Mesendoderm (in vitro differentiated cells): Measurements from ENCODE around the gene PISD.
"Not testable (repeated sequence)": the region's sequence is repeated elsewhere in the genome, so short reads cannot be mapped to it uniquely, and the experiment has no call there.

Experiments used
- DNase-seq: peaks from one replicate; pipeline ENCODE4 v3.0.0; 2013
- H2AK5ac ChIP-seq: 2 replicates; pipeline ENCODE4 v1.6.1; 2013; ENCODE audit warnings: low read length, inconsistent platforms
- H2BK120ac ChIP-seq: 2 replicates; pipeline ENCODE4 v1.6.1; 2013; ENCODE audit warnings: low read depth, mild to moderate bottlenecking, low read length, moderate library complexity, mixed read lengths
- H2BK15ac ChIP-seq: replicated peaks from 2 replicates; pipeline ENCODE4 v1.6.1; 2013; ENCODE audit warnings: low read depth, mild to moderate bottlenecking, moderate library complexity
- H2BK5ac ChIP-seq: 2 replicates; pipeline ENCODE4 v1.6.1; 2013; ENCODE audit warnings: low read length, inconsistent platforms
- H3K18ac ChIP-seq: 2 replicates; pipeline ENCODE4 v1.6.1; 2013; ENCODE audit warnings: mild to moderate bottlenecking, low read length, mixed read lengths
- H3K23ac ChIP-seq: one replicate; pipeline ENCODE4 v1.6.1; 2013; ENCODE audit warnings: low read length
- H3K27ac ChIP-seq: 2 replicates; pipeline ENCODE4 v1.5.1; 2013; ENCODE audit warnings: low read depth, mild to moderate bottlenecking, inconsistent platforms, low read length, moderate library complexity
- H3K27me3 ChIP-seq: 2 replicates; pipeline ENCODE4 v1.6.1; 2013; ENCODE audit warnings: low read length, control low read depth, mild to moderate bottlenecking, inconsistent platforms; ENCODE audit not compliant: insufficient read depth, poor library complexity
- H3K36me3 ChIP-seq: 2 replicates; pipeline ENCODE4 v1.6.1; 2013; ENCODE audit warnings: low read length, inconsistent platforms; ENCODE audit not compliant: control insufficient read depth, insufficient read depth
- H3K4ac ChIP-seq: one replicate; pipeline ENCODE4 v1.6.1; 2013; ENCODE audit warnings: low read depth, mild to moderate bottlenecking, low read length, moderate library complexity
- H3K4me1 ChIP-seq: 2 replicates; pipeline ENCODE4 v1.6.1; 2013; ENCODE audit warnings: low read depth, low read length, inconsistent platforms; ENCODE audit not compliant: control insufficient read depth
- H3K4me2 ChIP-seq: 2 replicates; pipeline ENCODE4 v1.6.1; 2013; ENCODE audit warnings: low read length
- H3K4me3 ChIP-seq: 2 replicates; pipeline ENCODE4 v1.5.1; 2013; ENCODE audit warnings: mild to moderate bottlenecking, low read length
- H3K56ac ChIP-seq: one replicate; pipeline ENCODE4 v1.6.1; 2013; ENCODE audit warnings: low read length
- H3K79me1 ChIP-seq: 2 replicates; pipeline ENCODE4 v1.6.1; 2013; ENCODE audit warnings: low read length, inconsistent platforms
- H3K79me2 ChIP-seq: 2 replicates; pipeline ENCODE4 v1.6.1; 2013; ENCODE audit warnings: mild to moderate bottlenecking, low read length; ENCODE audit not compliant: control insufficient read depth, insufficient read depth
- H3K9ac ChIP-seq: 2 replicates; pipeline ENCODE4 v1.6.1; 2013; ENCODE audit warnings: low read length, inconsistent platforms
- H4K5ac ChIP-seq: one replicate; pipeline ENCODE4 v1.6.1; 2013; ENCODE audit warnings: low read length
- H4K8ac ChIP-seq: one replicate; pipeline ENCODE4 v1.6.1; 2013; ENCODE audit warnings: low read depth, mild to moderate bottlenecking, control low read depth, low read length, moderate library complexity
- WGBS: extraction: QIAGEN DNeasy Blood & Tissue Kit; methylation state at CpG from one replicate; pipeline ENCODE4 v1.1.7; 2013; ENCODE audit warnings: low lambda C conversion rate, missing lambda C conversion rate; ENCODE audit not compliant: insufficient coverage; ENCODE audit errors: extremely low coverage; 5-methylcytosine and 5-hydroxymethylcytosine counted together

The PISD gene

DNA sequence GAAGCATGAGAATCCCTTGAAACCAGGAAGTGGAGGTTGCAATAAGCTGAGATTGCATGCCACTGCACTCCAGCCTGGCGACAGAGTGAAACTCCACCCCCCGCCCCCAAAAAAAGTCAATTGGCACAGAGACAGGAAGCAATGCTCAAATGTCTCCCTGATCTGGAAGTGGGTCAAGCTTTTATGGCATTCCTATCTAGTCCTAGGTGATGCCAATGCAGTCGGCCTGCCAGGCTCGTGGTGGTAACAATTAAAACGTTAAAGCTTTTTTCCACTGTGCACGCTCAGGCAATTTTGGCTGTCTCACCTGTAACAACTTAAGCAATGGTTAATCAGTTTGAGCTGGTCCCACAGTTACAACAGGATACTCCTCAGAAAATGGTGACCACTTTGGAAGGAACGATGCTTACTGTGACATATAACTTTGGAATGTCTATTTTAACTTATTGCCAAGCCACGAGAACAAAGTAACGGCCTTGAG, 18.9 kb upstream of the PISD start:
- Histone ChIP-seq H3K79me2 (no peaks in the 10 kb centered on the region), H3K27ac (no peak overlapping the region), H3K4me2 (no peak overlapping the region), H3K79me1 (no peaks in the 10 kb centered on the region), H3K4me3 (no peak overlapping the region), H3K27me3 (no peaks in the 10 kb centered on the region), H3K23ac (no peak overlapping the region), H2BK5ac (no peak overlapping the region), H3K4ac (no peak overlapping the region), H2BK120ac (no peak overlapping the region), H2AK5ac (no peak overlapping the region), H3K9ac (no peak overlapping the region), H3K36me3 (peaks cover 1% of the 10 kb centered on the region), H3K4me1 (no peaks in the 10 kb centered on the region), H4K8ac (no peak overlapping the region), H4K5ac (no peak overlapping the region), H3K18ac (no peak overlapping the region), H3K56ac (no peak overlapping the region), H2BK15ac (no peak overlapping the region)
- WGBS: no CpG with 5 or more reads among the region's 9 CpGs
- DNase-seq: no peak

GRCh38 chr22:31678748-31679147, 16.7 kb upstream of the PISD start:
- Histone ChIP-seq H3K4me1 (no peaks in the 10 kb centered on the region), H3K79me2 (no peaks in the 10 kb centered on the region), H3K23ac (no peak overlapping the region), H3K9ac (no peak overlapping the region), H3K27ac (no peak overlapping the region), H3K36me3 (peaks cover 1% of the 10 kb centered on the region), H2BK15ac (no peak overlapping the region), H2BK120ac (no peak overlapping the region), H2AK5ac (no peak overlapping the region), H3K18ac (no peak overlapping the region), H4K8ac (no peak overlapping the region), H3K4me2 (no peak overlapping the region), H3K4me3 (no peak overlapping the region), H3K56ac (no peak overlapping the region), H3K79me1 (no peaks in the 10 kb centered on the region), H3K27me3 (no peaks in the 10 kb centered on the region), H2BK5ac (no peak overlapping the region), H4K5ac (no peak overlapping the region), H3K4ac (no peak overlapping the region)
- no CpG with 5 or more reads among the region's 7 CpGs for WGBS
- DNase-seq: no peak

GRCh38 chr22:31676700-31677099, 14.7 kb upstream of the PISD start:
- DNase-seq: peak; percentile 95
- H2BK120ac ChIP-seq: no peak overlapping the region
- H3K27ac ChIP-seq: no peak overlapping the region
- no peak overlapping the region for H2BK5ac ChIP-seq
- H3K4me3 ChIP-seq: no peak overlapping the region
- no peak overlapping the region for H3K9ac ChIP-seq
- peak overlapping the region; percentile 9 for H3K4me2 ChIP-seq
- H2BK15ac ChIP-seq: no peak overlapping the region
- H3K36me3 ChIP-seq: no peaks in the 10 kb centered on the region
- no peak overlapping the region for H3K23ac ChIP-seq
- H3K4ac ChIP-seq: no peak overlapping the region
- WGBS: no CpG with 5 or more reads among the region's 25 CpGs
- no peaks in the 10 kb centered on the region for H3K27me3 ChIP-seq
- H3K79me1 ChIP-seq: no peaks in the 10 kb centered on the region
- H3K79me2 ChIP-seq: no peaks in the 10 kb centered on the region
- H3K4me1 ChIP-seq: no peaks in the 10 kb centered on the region
- H2AK5ac ChIP-seq: no peak overlapping the region
- no peak overlapping the region for H3K18ac ChIP-seq
- no peak overlapping the region for H4K8ac ChIP-seq
- H3K56ac ChIP-seq: no peak overlapping the region
- no peak overlapping the region for H4K5ac ChIP-seq

DNA sequence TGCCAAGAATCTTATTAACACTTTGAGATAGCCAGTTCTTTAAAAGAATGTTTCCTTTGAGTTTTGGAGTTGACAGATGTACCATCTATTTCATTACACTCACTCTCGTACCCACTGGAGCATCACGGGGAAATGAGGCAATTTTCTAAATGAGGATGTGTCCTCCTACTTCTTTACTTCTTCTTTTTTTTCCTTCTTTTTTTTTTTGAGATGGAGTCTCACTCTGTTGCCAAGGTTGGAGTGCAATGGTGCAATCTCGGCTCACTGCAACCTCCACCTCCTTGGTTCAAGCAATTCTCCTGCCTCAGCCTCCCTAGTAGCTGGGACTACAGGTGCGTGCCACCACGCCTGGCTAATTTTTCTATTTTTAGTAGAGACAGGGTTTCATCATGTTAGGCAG, 12.2 kb upstream of the PISD start:
- H3K9ac ChIP-seq, H3K36me3 ChIP-seq, H3K18ac ChIP-seq, H2AK5ac ChIP-seq, DNase-seq, H4K8ac ChIP-seq, H2BK15ac ChIP-seq, H3K4me1 ChIP-seq, H3K4me3 ChIP-seq, H3K79me2 ChIP-seq, H4K5ac ChIP-seq, H3K27me3 ChIP-seq, H3K4ac ChIP-seq, H3K27ac ChIP-seq, H3K56ac ChIP-seq, H2BK5ac ChIP-seq, H3K23ac ChIP-seq, H3K4me2 ChIP-seq, H2BK120ac ChIP-seq, H3K79me1 ChIP-seq: not testable (repeated sequence)
- WGBS: no CpG with 5 or more reads among the region's 5 CpGs

- H2AK5ac ChIP-seq, DNase-seq, H4K5ac ChIP-seq, H3K36me3 ChIP-seq, H3K4ac ChIP-seq, H3K27me3 ChIP-seq, H3K27ac ChIP-seq, H3K79me2 ChIP-seq, H3K79me1 ChIP-seq, H3K18ac ChIP-seq, H3K56ac ChIP-seq, H2BK15ac ChIP-seq, H3K23ac ChIP-seq, H2BK120ac ChIP-seq, H4K8ac ChIP-seq, H3K4me2 ChIP-seq, H3K4me1 ChIP-seq, H2BK5ac ChIP-seq, H3K9ac ChIP-seq, H3K4me3 ChIP-seq: not testable (repeated sequence)
- WGBS: no CpG with 5 or more reads among the region's 4 CpGs
Measured at GRCh38 chr22:31668849-31669248, 6.8 kb upstream of the PISD start.

DNA sequence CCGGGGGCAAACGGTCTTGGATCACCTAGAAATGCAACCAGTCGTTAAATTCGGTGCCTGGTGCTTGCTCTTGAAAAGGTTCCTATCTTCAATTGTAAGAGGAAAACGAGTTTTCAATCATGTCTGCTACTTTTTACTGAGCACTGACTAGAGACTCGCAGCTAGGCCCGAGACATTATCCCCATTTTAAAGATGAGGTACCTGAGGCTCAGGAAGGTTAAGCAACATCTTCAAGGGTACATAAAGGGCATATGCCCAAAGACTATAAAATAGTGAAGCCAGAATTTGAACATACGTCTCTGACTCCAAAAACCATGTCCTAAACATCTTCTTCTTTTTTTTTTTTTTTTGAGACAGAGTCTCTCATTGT, 638 bp upstream of the PISD start:
- Histone ChIP-seq H2BK120ac (no peak overlapping the region), H2AK5ac (no peak overlapping the region), H3K4me2 (no peak overlapping the region), H3K9ac (no peak overlapping the region), H3K79me1 (peaks cover 14% of the 10 kb centered on the region), H2BK5ac (no peak overlapping the region), H4K5ac (no peak overlapping the region), H3K56ac (no peak overlapping the region), H2BK15ac (no peak overlapping the region), H3K4me3 (no peak overlapping the region), H3K36me3 (peaks cover 2% of the 10 kb centered on the region), H3K4me1 (peaks cover 5% of the 10 kb centered on the region), H3K4ac (no peak overlapping the region), H3K23ac (no peak overlapping the region), H3K18ac (no peak overlapping the region), H3K79me2 (peaks cover 38% of the 10 kb centered on the region), H3K27me3 (no peaks in the 10 kb centered on the region), H3K27ac (no peak overlapping the region), H4K8ac (no peak overlapping the region)
- WGBS: no CpG with 5 or more reads among the region's 8 CpGs
- DNase-seq: no peak
